GM21423 (cell line): ENCODE measurements around the gene ENKUR.

ENCODE experiments used
- ATAC-seq: cut with Tn5 transposase; IDR thresholded peaks from one replicate; pipeline ENCODE4 v1.9.1; 2021; ENCODE audit warnings: mild to moderate bottlenecking, moderate library complexity; ENCODE audit not compliant: unreplicated experiment

ENKUR gene, protein sequence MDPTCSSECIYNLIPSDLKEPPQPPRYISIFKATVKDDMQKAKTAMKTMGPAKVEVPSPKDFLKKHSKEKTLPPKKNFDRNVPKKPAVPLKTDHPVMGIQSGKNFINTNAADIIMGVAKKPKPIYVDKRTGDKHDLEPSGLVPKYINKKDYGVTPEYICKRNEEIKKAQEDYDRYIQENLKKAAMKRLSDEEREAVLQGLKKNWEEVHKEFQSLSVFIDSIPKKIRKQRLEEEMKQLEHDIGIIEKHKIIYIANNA

GRCh38 chr10:25015828-25016375, at the start of gene ENKUR:
TSS of gene ENKUR (minus strand) at chr10:25016158. CDS start at chr10:25015936, 222 bp downstream.
- peak; percentile 67 for ATAC-seq

- ATAC-seq, result no peak
Measured at GRCh38 chr10:25064401-25064800, 48.4 kb upstream of the ENKUR start.

GRCh38 chr10:25063644-25064043, 47.7 kb upstream of the ENKUR start:
- ATAC-seq, result no peak

DNA sequence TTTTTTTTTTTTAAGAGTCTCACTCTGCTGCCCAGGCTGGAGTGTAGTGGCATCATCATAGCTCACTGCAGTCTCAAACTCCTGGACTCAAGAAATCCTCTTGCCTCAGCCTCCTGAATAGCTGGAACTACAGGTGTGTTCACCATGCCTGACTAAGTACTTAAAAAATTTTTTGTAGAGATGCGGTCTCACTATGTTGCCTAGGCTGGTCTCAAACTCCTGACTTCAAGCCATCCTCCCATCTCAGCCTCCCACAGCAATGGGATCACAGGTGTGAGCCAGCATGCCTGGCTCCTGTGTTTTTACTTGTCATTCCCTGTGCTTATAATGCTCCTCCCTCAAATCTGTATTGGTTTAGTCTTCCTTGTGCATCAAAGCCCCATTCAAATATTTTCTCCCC, 47.2 kb upstream of the ENKUR start:
- no peak for ATAC-seq

- no peak for ATAC-seq
Measured at GRCh38 chr10:25061711-25062449, 45.9 kb upstream of the ENKUR start.

GRCh38 chr10:25061125-25061524, 45.2 kb upstream of the ENKUR start:
- ATAC-seq, result no peak

DNA sequence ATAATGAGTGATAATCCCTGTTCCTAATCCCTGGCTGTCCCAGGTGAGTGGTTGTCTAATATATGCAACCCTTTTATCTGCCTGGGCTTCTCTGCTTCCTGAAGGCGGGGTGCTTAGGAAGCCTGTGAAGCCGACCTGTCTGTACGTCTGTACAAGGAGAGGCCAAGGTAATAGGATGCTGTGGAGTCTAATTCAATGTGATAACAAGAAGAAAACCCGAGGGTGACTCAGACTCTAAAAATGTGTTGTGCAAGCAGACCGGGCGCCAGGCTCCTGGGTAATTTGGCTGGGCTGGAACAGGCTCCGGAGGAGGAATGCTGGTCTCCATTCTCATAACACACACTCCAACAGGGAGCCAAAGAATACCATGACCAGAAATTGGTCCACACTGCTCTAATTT, 44.0 kb upstream of the ENKUR start:
- no peak for ATAC-seq

DNA sequence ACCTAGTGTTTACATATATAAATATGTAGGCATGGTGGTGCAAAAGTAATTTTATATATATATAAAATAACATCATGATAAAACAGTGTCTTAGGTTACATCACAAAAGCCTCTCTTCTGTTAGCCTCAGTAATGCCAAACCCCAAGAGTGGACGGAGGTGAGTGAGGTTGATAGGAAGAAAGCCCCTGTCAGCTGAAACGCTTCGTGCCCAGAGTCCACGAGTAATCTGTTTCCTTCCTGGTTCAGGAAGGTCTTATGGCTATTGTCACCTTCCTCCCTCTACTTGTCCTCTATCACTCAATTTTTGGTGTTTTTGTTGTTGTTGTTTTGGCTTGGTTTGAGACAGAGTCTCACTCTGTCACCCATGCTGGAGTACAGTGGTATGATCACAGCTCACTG, 41.9 kb upstream of the ENKUR start:
- ATAC-seq, result no peak

DNA sequence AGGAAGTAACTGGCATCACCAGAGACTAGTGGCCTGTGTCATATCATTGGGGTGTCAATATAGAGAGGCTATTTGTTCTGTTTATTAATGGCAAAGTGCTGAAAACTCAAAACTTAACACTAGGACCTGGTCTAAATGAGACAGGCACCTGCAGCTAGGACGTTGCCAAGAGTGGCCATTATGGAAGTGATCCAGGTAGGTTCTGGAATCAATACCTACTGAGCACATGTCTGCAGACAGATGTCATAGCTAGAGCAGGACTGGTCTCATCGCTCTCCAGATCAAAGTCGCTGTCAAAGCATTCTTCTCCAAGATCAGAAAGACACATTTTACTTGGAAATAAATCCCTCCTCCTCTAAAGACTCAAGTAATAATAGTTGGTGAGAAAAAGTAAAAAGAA, 40.8 kb upstream of the ENKUR start:
- no peak for ATAC-seq

GRCh38 chr10:25052012-25052411, 36.1 kb upstream of the ENKUR start:
- ATAC-seq, result no peak

DNA sequence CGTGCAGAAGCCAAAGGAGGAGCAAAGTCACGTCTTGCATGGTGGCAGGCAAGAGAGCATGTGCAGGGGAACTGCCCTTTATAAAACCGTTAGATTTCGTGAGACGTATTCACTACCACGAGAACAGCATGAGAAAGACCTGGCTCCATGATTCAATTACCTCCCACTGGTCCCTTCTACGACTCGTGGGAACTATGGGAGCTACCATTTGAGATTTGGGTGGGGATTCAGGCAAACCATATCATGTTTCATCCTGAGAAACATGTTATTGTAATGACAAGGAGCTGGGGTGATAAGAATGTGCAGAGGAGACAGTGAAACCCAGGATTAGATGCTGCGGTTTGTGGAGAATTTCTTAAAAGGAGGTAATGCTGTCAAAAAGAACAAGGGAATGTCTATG, 34.4 kb upstream of the ENKUR start:
- ATAC-seq, result no peak

GRCh38 chr10:25049966-25050365, 34.0 kb upstream of the ENKUR start:
- ATAC-seq, result no peak

- ATAC-seq, result no peak
Measured at GRCh38 chr10:25048450-25048849, 32.5 kb upstream of the ENKUR start.

GRCh38 chr10:25047591-25048301, 31.8 kb upstream of the ENKUR start:
- ATAC-seq, result no peak

- ATAC-seq, result no peak
Measured at GRCh38 chr10:25047088-25047487, 31.1 kb upstream of the ENKUR start.

GRCh38 chr10:25046641-25047040, 30.7 kb upstream of the ENKUR start:
- no peak for ATAC-seq

GRCh38 chr10:25039531-25039930, 23.6 kb upstream of the ENKUR start:
- ATAC-seq, result no peak

DNA sequence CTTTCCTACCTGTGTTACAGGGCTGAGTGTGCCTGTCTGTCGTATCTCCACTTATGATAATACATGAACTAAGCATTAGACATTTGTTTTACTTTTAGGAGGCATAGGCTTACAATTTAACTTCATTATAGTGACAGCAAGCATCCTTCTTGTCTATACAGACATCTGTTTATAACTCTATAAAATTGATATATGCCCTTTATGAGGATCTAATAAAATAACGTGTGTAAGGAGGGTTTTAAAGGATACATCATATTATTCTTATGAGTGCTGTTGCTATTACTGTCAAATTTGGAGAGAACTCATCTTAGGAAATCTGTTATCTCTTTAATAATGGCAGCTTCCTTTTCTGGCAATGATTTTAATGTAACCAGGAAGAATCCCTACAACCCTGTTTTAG, 22.4 kb upstream of the ENKUR start:
- ATAC-seq, result no peak

- ATAC-seq, result no peak
Measured at GRCh38 chr10:25036381-25036780, 20.4 kb upstream of the ENKUR start.

DNA sequence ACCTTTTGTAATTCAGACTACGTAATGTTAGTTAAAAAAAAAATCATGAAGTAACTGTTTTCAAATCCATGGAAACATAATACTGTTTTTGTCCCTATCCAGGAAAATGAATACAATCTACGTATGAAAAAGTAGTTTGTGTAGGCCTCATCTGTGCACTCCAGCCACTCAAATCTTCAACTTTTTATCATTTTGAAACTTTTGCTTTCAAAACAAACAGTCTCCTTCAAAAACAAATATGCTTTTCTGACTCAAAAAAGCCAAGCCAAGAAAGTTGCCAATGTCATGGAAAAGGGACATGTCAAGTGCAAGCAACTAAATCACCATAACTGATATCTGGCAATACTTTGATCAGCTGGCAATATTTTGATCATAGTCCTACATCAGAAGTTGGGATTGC, 13.6 kb upstream of the ENKUR start:
- ATAC-seq, result no peak

GRCh38 chr10:25028711-25029110, 12.8 kb upstream of the ENKUR start:
- no peak for ATAC-seq

DNA sequence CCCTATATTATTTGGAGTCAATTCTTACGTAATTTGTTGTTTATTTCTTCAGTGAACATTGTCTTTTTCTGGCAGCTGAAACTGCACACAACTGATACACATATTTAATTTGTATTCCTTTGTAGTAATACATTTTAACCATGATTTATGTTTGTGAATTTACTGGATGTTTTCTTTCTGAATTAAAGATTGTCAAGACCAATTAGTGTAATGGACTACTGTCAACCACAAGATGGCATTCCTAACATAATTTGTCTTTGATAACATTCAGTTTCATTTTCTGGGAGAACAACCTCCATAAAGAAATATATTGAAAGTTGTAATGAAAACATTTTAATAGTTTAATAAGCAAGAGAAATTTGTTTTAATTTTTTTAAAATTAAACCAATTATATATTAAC, 10.5 kb upstream of the ENKUR start:
- ATAC-seq, result no peak
